Memory B cell (primary cell): Measurements from ENCODE around the gene EXO1.

Experiments used
- ATAC-seq: fragments of 150-1000 bp; cut with Tn5 transposase; 2 replicates; pipeline ENCODE4 v1.10.0; 2021; ENCODE audit warnings: low read depth, mild to moderate bottlenecking, moderate library complexity
- DNase-seq, 2 donors: peaks; one replicate each; pipeline ENCODE4 v3.0.0; 2022; ENCODE audit warnings: low spot score in 2 of 2
- H3K27ac Mint-ChIP-seq: one replicate; pipeline ENCODE4 v1.8.0; 2022; ENCODE audit warnings: mild to moderate bottlenecking, moderate library complexity, mixed read lengths
- H3K27me3 Mint-ChIP-seq: one replicate; pipeline ENCODE4 v1.8.0; 2022; ENCODE audit warnings: mixed read lengths
- H3K36me3 Mint-ChIP-seq: one replicate; pipeline ENCODE4 v1.8.0; 2022; ENCODE audit warnings: mild to moderate bottlenecking, mixed read lengths
- H3K4me1 Mint-ChIP-seq: one replicate; pipeline ENCODE4 v1.8.0; 2022; ENCODE audit warnings: mixed read lengths
- H3K4me3 Mint-ChIP-seq: one replicate; pipeline ENCODE4 v1.8.0; 2022; ENCODE audit warnings: mild to moderate bottlenecking, moderate library complexity, mixed read lengths
- H3K9me3 Mint-ChIP-seq: one replicate; pipeline ENCODE4 v1.8.0; 2022; ENCODE audit warnings: mixed read lengths

EXO1 gene

GRCh38 chr1:241888232-241888631 lies 40.2 kb downstream of the EXO1 start:
- Mint-ChIP-seq H3K9me3 (peaks cover 2% of the 10 kb centered on the region), H3K4me3 (no peak overlapping the region), H3K36me3 (no peaks in the 10 kb centered on the region), H3K4me1 (no peaks in the 10 kb centered on the region), H3K27me3 (no peaks in the 10 kb centered on the region), H3K27ac (no peak overlapping the region)
- no peak for DNase-seq
- ATAC-seq, result no peak

GRCh38 chr1:241891296-241891695 lies 43.3 kb downstream of the EXO1 start:
- DNase-seq (no peak), ATAC-seq (no peak)
- no peak overlapping the region for H3K27ac Mint-ChIP-seq
- H3K4me3 Mint-ChIP-seq, result no peak overlapping the region
- no peaks in the 10 kb centered on the region for H3K36me3 Mint-ChIP-seq
- H3K9me3 Mint-ChIP-seq, result no peaks in the 10 kb centered on the region
- no peaks in the 10 kb centered on the region for H3K27me3 Mint-ChIP-seq
- H3K4me1 Mint-ChIP-seq, result no peaks in the 10 kb centered on the region

- H3K4me3 Mint-ChIP-seq, result no peak overlapping the region
- no peak for ATAC-seq
- H3K27me3 Mint-ChIP-seq, result no peaks in the 10 kb centered on the region
- peaks cover 3% of the 10 kb centered on the region for H3K4me1 Mint-ChIP-seq
- no peaks in the 10 kb centered on the region for H3K36me3 Mint-ChIP-seq
- no peaks in the 10 kb centered on the region for H3K9me3 Mint-ChIP-seq
- no peak overlapping the region for H3K27ac Mint-ChIP-seq
- no peak for DNase-seq
Observed at GRCh38 chr1:241894016-241894415, 46.0 kb downstream of the EXO1 start.

- no peaks in the 10 kb centered on the region for H3K36me3 Mint-ChIP-seq
- DNase-seq (no peak), ATAC-seq (no peak)
Observed at GRCh38 chr1:241895013-241895412, 47.0 kb downstream of the EXO1 start.

GRCh38 chr1:241896670-241896962 lies 48.6 kb downstream of the EXO1 start:
- no peak for ATAC-seq
- H3K27ac Mint-ChIP-seq, result no peak overlapping the region
- no peaks in the 10 kb centered on the region for H3K27me3 Mint-ChIP-seq
- peaks cover 6% of the 10 kb centered on the region for H3K4me1 Mint-ChIP-seq
- no peaks in the 10 kb centered on the region for H3K9me3 Mint-ChIP-seq
- DNase-seq, result no peak
- H3K4me3 Mint-ChIP-seq, result no peak overlapping the region
- no peaks in the 10 kb centered on the region for H3K36me3 Mint-ChIP-seq

More at GRCh38 chr1:241895013-241895412, 47.0 kb downstream of the EXO1 start:
- peak overlapping the region; percentile 51 for H3K27ac Mint-ChIP-seq
- no peaks in the 10 kb centered on the region for H3K9me3 Mint-ChIP-seq
- no peak overlapping the region for H3K4me3 Mint-ChIP-seq
- peaks cover 6% of the 10 kb centered on the region for H3K4me1 Mint-ChIP-seq
- no peaks in the 10 kb centered on the region for H3K27me3 Mint-ChIP-seq

- Mint-ChIP-seq H3K4me1 (peaks cover 6% of the 10 kb centered on the region), H3K9me3 (no peaks in the 10 kb centered on the region), H3K27ac (peak overlapping the region; percentile 74), H3K27me3 (no peaks in the 10 kb centered on the region), H3K4me3 (no peak overlapping the region), H3K36me3 (no peaks in the 10 kb centered on the region)
- ATAC-seq (peak; percentile 74), DNase-seq (no peak)
Observed at GRCh38 chr1:241899210-241899609, 51.2 kb downstream of the EXO1 start.

GRCh38 chr1:241900381-241900780 lies 52.4 kb downstream of the EXO1 start:
- Mint-ChIP-seq H3K27me3 (no peaks in the 10 kb centered on the region), H3K4me3 (no peak overlapping the region), H3K9me3 (no peaks in the 10 kb centered on the region), H3K27ac (no peak overlapping the region), H3K4me1 (peaks cover 6% of the 10 kb centered on the region), H3K36me3 (no peaks in the 10 kb centered on the region)
- ATAC-seq, result no peak
- DNase-seq, result no peak

GRCh38 chr1:241902391-241903065 lies 54.5 kb downstream of the EXO1 start:
- Mint-ChIP-seq H3K4me1 (peaks cover 6% of the 10 kb centered on the region), H3K9me3 (no peaks in the 10 kb centered on the region), H3K36me3 (no peaks in the 10 kb centered on the region), H3K27me3 (no peaks in the 10 kb centered on the region), H3K4me3 (no peak overlapping the region), H3K27ac (no peak overlapping the region)
- DNase-seq (no peak), ATAC-seq (no peak)

- DNase-seq (no peak), ATAC-seq (no peak)
- Mint-ChIP-seq H3K9me3 (no peaks in the 10 kb centered on the region), H3K4me3 (no peak overlapping the region), H3K4me1 (no peaks in the 10 kb centered on the region), H3K27ac (no peak overlapping the region), H3K36me3 (no peaks in the 10 kb centered on the region), H3K27me3 (no peaks in the 10 kb centered on the region)
Observed at GRCh38 chr1:241916196-241916595, 68.2 kb downstream of the EXO1 start.

GRCh38 chr1:241917487-241917886 lies 69.5 kb downstream of the EXO1 start:
- Mint-ChIP-seq H3K27me3 (no peaks in the 10 kb centered on the region), H3K4me1 (no peaks in the 10 kb centered on the region), H3K4me3 (no peak overlapping the region), H3K9me3 (no peaks in the 10 kb centered on the region), H3K27ac (no peak overlapping the region), H3K36me3 (no peaks in the 10 kb centered on the region)
- no peak for DNase-seq
- no peak for ATAC-seq

GRCh38 chr1:241918879-241919278 lies 70.9 kb downstream of the EXO1 start:
- H3K4me1 Mint-ChIP-seq, result no peaks in the 10 kb centered on the region
- no peak overlapping the region for H3K4me3 Mint-ChIP-seq
- no peaks in the 10 kb centered on the region for H3K9me3 Mint-ChIP-seq
- DNase-seq, result no peak
- H3K36me3 Mint-ChIP-seq, result no peaks in the 10 kb centered on the region
- no peak for ATAC-seq
- no peak overlapping the region for H3K27ac Mint-ChIP-seq
- H3K27me3 Mint-ChIP-seq, result no peaks in the 10 kb centered on the region

- Mint-ChIP-seq H3K27ac (no peak overlapping the region), H3K9me3 (no peaks in the 10 kb centered on the region), H3K27me3 (no peaks in the 10 kb centered on the region), H3K4me3 (no peak overlapping the region), H3K36me3 (no peaks in the 10 kb centered on the region), H3K4me1 (no peaks in the 10 kb centered on the region)
- ATAC-seq, result no peak
- DNase-seq, result no peak
Observed at GRCh38 chr1:241924080-241924808, 76.2 kb downstream of the EXO1 start.

- no peaks in the 10 kb centered on the region for H3K9me3 Mint-ChIP-seq
- no peaks in the 10 kb centered on the region for H3K27me3 Mint-ChIP-seq
- DNase-seq (no peak), ATAC-seq (no peak)
- H3K36me3 Mint-ChIP-seq, result no peaks in the 10 kb centered on the region
- no peak overlapping the region for H3K4me3 Mint-ChIP-seq
- H3K4me1 Mint-ChIP-seq, result no peaks in the 10 kb centered on the region
- H3K27ac Mint-ChIP-seq, result no peak overlapping the region
Observed at GRCh38 chr1:241926141-241926540, 78.1 kb downstream of the EXO1 start.

GRCh38 chr1:241927321-241927720 lies 79.3 kb downstream of the EXO1 start:
- H3K27me3 Mint-ChIP-seq, result peaks cover 2% of the 10 kb centered on the region
- H3K4me3 Mint-ChIP-seq, result no peak overlapping the region
- no peaks in the 10 kb centered on the region for H3K9me3 Mint-ChIP-seq
- DNase-seq (no peak), ATAC-seq (no peak)
- H3K36me3 Mint-ChIP-seq, result no peaks in the 10 kb centered on the region
- H3K27ac Mint-ChIP-seq, result no peak overlapping the region
- no peaks in the 10 kb centered on the region for H3K4me1 Mint-ChIP-seq

- Mint-ChIP-seq H3K9me3 (no peaks in the 10 kb centered on the region), H3K27ac (no peak overlapping the region), H3K4me3 (no peak overlapping the region), H3K27me3 (peaks cover 4% of the 10 kb centered on the region), H3K36me3 (no peaks in the 10 kb centered on the region), H3K4me1 (no peaks in the 10 kb centered on the region)
- DNase-seq, result no peak
- no peak for ATAC-seq
Observed at GRCh38 chr1:241932845-241933244, 84.8 kb downstream of the EXO1 start.
